Keratinocyte (primary cell): ENCODE results near the gene FANCG.

Source experiments
- EZH2 ChIP-seq: IDR thresholded peaks from one replicate; pipeline ENCODE4 v1.6.1; 2012; ENCODE audit warnings: inconsistent platforms, mild to moderate bottlenecking, low read length, moderate library complexity
- TF ChIP-seq, protein P1 (sequence below), 3 experiments: IDR thresholded peaks in 1 of 3; conservative IDR thresholded peaks in 1 of 3; optimal IDR thresholded peaks in 1 of 3; 2 replicates in 2 of 3; 3 replicates in 1 of 3; pipeline versions ENCODE3 to v1.5.1; 2011; ENCODE audit warnings: low read length in 3 of 3, mild to moderate bottlenecking in 3 of 3, moderate library complexity in 2 of 3, control low read depth in 1 of 3, inconsistent platforms in 1 of 3; ENCODE audit not compliant: insufficient read depth in 2 of 3; ENCODE audit errors: extremely low read depth in 1 of 3

DNA sequence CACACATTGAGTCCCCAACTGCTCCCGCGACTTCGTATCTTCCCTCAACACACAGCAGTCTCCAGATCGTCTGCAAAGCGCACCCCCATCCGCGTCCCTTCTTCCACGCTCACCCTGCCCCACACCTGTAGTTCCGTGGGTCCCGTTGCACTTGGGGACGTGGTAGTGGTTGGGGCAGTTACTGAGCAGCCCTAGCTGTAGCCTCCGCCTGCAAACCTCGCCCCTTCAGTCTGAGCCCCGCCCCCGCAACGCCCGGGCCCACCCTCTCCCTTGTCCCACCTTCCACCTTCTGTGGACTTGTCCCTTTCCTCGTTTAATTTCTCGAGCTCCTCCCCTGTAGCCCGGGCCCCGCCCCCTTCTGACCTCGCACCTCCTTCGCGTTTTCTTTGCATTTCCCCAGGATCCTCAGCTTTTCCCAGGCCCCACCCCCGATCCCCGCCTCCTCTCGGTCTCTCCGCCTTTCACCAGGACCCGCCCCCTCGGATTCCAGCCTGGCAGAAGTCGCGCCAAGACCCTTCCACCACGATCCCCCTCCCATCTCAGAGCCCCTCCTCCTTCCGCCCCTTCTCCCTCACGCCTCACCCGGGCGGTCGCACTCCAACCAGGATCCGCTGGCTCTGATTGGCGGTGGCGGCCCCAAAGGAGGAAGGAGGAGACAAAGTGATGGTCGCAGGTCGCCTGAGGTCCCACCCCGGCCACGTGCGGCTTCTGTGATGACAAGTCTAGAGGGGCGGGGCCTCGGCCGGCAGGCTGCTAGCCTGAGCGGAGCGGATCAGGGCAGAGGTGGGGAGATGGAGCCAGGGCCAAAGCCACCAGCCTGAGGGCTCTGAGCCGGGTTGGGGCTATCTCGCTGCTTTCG lies 36.2 kb upstream of the FANCG start, which contains the start of gene ATOSB:
- TF ChIP-seq, protein P1, sequence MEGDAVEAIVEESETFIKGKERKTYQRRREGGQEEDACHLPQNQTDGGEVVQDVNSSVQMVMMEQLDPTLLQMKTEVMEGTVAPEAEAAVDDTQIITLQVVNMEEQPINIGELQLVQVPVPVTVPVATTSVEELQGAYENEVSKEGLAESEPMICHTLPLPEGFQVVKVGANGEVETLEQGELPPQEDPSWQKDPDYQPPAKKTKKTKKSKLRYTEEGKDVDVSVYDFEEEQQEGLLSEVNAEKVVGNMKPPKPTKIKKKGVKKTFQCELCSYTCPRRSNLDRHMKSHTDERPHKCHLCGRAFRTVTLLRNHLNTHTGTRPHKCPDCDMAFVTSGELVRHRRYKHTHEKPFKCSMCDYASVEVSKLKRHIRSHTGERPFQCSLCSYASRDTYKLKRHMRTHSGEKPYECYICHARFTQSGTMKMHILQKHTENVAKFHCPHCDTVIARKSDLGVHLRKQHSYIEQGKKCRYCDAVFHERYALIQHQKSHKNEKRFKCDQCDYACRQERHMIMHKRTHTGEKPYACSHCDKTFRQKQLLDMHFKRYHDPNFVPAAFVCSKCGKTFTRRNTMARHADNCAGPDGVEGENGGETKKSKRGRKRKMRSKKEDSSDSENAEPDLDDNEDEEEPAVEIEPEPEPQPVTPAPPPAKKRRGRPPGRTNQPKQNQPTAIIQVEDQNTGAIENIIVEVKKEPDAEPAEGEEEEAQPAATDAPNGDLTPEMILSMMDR (optimal IDR thresholded peaks at IDR 0.05 in 1 of 3, IDR thresholded peaks at IDR 0.05 in 1 of 3, conservative IDR thresholded peaks at IDR 0.05 in 1 of 3; ENCODE audit: extremely low read depth in 1 of 3, insufficient read depth in 2 of 3, low read length in 3 of 3) = no peak
- no peak for TF ChIP-seq EZH2
